Measurements from ENCODE around the gene ZNRF3.

- TF ChIP-seq, protein P1, sequence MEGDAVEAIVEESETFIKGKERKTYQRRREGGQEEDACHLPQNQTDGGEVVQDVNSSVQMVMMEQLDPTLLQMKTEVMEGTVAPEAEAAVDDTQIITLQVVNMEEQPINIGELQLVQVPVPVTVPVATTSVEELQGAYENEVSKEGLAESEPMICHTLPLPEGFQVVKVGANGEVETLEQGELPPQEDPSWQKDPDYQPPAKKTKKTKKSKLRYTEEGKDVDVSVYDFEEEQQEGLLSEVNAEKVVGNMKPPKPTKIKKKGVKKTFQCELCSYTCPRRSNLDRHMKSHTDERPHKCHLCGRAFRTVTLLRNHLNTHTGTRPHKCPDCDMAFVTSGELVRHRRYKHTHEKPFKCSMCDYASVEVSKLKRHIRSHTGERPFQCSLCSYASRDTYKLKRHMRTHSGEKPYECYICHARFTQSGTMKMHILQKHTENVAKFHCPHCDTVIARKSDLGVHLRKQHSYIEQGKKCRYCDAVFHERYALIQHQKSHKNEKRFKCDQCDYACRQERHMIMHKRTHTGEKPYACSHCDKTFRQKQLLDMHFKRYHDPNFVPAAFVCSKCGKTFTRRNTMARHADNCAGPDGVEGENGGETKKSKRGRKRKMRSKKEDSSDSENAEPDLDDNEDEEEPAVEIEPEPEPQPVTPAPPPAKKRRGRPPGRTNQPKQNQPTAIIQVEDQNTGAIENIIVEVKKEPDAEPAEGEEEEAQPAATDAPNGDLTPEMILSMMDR (IDR thresholded peaks at IDR 0.05): no peak
- TF ChIP-seq EZH2phosphoT487 (IDR thresholded peaks at IDR 0.05): no peak
- no peak for TF ChIP-seq EZH2 (IDR thresholded peaks at IDR 0.05)
Observed at GRCh38 chr22:28988457-28988856, 105.1 kb downstream of the ZNRF3 start.
